GM21381 (cell line): ENCODE measurements around the gene ARHGAP22.
"Not testable (repeated sequence)": the region's sequence is repeated elsewhere in the genome, so short reads cannot be mapped to it uniquely, and the experiment has no call there.

Experiments
- ATAC-seq: cut with Tn5 transposase; IDR thresholded peaks from one replicate; pipeline ENCODE4 v1.9.1; 2021; ENCODE audit warnings: mild to moderate bottlenecking, moderate library complexity; ENCODE audit not compliant: unreplicated experiment

Gene ARHGAP22, protein sequence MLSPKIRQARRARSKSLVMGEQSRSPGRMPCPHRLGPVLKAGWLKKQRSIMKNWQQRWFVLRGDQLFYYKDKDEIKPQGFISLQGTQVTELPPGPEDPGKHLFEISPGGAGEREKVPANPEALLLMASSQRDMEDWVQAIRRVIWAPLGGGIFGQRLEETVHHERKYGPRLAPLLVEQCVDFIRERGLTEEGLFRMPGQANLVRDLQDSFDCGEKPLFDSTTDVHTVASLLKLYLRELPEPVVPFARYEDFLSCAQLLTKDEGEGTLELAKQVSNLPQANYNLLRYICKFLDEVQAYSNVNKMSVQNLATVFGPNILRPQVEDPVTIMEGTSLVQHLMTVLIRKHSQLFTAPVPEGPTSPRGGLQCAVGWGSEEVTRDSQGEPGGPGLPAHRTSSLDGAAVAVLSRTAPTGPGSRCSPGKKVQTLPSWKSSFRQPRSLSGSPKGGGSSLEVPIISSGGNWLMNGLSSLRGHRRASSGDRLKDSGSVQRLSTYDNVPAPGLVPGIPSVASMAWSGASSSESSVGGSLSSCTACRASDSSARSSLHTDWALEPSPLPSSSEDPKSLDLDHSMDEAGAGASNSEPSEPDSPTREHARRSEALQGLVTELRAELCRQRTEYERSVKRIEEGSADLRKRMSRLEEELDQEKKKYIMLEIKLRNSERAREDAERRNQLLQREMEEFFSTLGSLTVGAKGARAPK

GRCh38 chr10:48604991-48605508 lies at the start of gene ARHGAP22:
Gene ARHGAP22, minus strand, starts transcription at chr10:48605073. Its CDS starts 277 bp downstream, at chr10:48604796.
- peak; percentile 51 for ATAC-seq

GRCh38 chr10:48653944-48654698 lies 49.2 kb upstream of the ARHGAP22 start:
- ATAC-seq, result no peak

GRCh38 chr10:48653347-48653746 lies 48.5 kb upstream of the ARHGAP22 start:
- ATAC-seq, result no peak

DNA sequence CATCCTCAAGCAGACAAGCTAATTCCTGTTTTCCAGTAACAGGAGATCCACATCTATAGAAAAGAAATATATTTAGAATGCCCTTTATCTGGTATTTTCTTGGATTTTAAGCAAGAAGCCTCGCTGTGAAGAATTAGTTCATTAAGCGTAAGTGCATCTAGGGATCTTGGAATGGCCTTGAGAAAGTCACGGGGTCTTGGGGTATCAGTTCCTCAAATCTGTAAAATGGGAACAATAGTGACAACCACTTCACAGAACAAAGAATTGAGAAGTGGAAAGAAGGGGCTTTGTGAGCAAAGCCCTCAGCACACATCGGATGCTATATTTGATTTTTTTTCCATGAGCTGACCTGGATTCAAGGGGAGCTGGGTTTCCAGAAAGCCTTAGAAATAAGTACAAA lies 47.5 kb upstream of the ARHGAP22 start:
- no peak for ATAC-seq

- ATAC-seq, result no peak
These were observed 47.0 kb upstream of the ARHGAP22 start for GRCh38 chr10:48651839-48652238.

DNA sequence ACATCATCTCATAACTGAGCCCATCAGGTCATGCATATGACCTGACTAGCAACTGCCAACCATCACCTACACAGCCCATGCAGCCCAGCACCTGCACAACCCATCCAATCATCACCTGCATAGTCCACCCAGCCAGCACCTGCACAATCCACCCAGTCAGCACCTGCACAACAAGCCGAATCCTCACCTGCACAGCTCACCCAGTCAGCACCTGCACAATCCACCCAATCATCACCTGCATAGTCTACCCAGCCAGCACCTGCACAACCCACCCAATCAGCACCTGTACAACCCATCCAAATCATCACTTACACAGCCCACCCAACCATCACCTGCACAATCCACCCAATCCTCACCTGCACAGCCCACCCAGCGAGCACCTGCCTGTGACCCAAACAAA lies 46.4 kb upstream of the ARHGAP22 start:
- ATAC-seq, result no peak

DNA sequence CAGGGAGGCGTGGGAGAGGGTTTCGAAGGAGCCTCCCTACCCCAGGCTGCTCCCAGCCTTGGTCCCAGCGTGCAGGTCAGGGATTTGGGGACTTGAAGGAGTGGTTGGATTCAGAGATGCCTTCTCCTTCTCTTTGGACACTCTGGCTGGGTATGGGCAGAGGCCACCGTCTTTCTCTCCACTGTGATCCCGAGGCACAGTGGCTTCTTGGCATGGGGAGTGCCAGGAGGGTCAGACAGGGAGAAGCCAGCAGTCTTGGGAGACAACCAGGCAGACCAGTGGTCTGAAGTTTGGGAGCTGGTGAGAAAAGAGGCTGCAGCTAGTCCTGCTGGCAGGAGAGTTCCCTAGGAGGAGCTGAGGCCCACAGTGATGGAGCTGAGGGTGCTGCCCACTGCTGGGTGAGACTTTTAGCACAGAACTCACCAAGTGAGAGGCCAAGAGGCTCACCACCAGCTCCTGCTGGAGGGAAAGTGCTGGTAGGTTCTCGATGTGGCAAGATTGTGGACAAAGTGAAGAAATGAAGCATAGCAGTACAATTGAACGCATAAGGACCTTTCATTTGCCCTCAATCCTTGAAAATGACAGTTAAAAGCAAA lies 44.6 kb upstream of the ARHGAP22 start:
- ATAC-seq, result no peak

DNA sequence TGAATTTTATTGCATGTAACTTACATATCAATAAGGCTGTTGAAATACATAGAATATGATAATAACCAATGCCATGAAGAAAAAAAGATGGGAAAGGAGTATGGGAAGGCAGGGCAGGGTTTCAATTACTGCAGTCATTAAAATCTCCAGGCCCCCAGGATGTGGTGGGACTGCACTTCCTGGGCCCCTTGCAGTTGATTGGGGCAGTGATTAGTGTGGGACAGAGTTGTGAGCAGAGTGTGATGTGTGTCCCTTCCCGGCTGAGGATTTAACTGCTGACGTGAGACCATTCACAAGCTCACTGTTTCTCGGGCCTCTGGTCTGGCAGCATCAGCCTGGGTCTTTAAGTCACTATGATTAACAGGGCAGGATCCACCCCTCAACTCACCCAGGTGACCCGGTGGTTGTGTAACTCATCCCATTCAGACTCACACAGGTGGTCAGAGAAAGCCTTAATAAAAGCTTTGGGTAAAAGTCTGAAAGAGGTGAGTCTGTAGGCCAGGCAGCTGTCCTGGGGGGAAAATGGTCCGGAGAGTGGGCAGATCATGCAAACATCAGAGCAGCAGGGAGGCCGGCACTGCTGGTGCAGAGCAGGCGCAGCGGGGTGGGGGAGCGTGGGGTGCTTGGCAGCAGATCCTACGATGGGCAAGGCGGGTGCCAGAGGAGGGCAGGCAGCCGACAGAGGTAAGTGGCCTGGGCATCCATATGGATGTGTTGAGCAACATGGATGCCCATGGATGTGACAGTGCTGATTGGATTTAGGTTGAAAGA lies 43.5 kb upstream of the ARHGAP22 start:
- no peak for ATAC-seq

GRCh38 chr10:48647073-48647472 lies 42.2 kb upstream of the ARHGAP22 start:
- ATAC-seq, result not testable (repeated sequence)

- ATAC-seq, result no peak
These were observed 40.7 kb upstream of the ARHGAP22 start for GRCh38 chr10:48645600-48645999.

- ATAC-seq, result not testable (repeated sequence)
These were observed 36.3 kb upstream of the ARHGAP22 start for GRCh38 chr10:48641099-48641690.

GRCh38 chr10:48640326-48640725 lies 35.5 kb upstream of the ARHGAP22 start:
- ATAC-seq, result no peak

GRCh38 chr10:48639632-48640031 lies 34.8 kb upstream of the ARHGAP22 start:
- no peak for ATAC-seq

DNA sequence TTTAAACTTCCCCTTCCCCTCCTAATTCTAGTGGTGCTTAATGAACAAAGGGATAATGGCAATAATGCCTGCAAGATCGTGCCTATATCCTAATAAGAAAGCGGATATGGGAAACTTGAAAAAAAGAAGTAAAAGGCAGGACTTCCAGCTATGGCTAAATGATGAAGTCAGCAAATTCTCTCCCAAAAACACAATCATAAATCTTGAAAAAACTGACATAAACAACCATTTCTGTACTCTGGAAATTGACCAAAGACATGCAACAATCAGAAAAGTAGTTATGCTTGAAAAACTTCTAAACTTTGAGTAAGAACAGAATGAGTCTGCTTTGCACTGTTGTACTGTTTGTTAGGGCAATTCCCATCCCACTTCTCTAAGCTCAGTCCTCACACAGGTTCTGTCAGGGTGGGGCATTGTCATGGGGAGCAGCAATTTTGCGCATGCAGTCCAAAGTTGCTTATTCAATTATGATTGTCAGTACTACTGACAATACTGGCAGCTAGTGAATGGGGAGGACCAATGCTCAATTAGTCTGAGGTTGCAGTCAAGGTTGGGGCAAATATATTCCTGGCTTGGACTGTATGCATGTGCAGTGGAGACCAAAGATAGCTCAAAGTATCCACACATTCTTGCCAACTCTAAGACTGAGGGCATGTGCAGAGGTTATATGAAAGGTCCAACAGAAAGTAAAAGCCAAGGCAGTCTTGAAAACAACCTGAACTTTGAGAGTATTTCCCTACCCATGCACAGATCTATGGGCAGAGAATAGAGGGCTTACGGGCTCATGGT lies 34.1 kb upstream of the ARHGAP22 start:
- no peak for ATAC-seq

DNA sequence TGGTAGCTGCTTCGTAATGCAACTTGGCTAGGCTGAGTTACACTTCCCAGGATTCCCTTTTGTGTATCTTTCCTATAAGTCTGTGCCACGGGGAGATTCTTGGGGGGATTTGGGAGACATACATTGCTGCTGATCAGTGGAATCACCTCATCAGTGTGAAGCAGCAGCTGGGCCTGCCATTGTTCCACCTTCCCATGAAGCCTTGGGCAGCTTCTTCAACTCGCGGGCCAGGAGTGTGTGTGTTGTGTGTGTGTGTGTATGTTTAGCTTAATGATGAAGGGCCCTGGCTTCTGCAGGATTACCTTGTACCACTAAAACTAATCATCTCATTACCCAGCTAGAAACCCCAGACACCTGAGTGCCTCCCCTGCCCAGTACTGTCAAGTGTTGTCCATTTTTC lies 33.3 kb upstream of the ARHGAP22 start:
- no peak for ATAC-seq

- no peak for ATAC-seq
These were observed 32.0 kb upstream of the ARHGAP22 start for GRCh38 chr10:48636901-48637300.

- ATAC-seq, result no peak
These were observed 31.4 kb upstream of the ARHGAP22 start for GRCh38 chr10:48636231-48636630.

GRCh38 chr10:48634984-48635557 lies 30.2 kb upstream of the ARHGAP22 start:
- ATAC-seq, result no peak
